Body of pancreas (tissue), 4 donors: ENCODE data around the gene LCLAT1.

Experiments
- CTCF ChIP-seq, 7 experiments: fragments of 450-650 bp in 4 of 7; fragments of 200-600 bp in 3 of 7; sonication (generic) in 3 of 7; IDR thresholded peaks; one replicate each; pipeline ENCODE4 v1.5.1; 2016 to 2019; ENCODE audit warnings: antibody characterized with exemption in 7 of 7
- POLR2A ChIP-seq, 3 donors: fragments of 450-650 bp; IDR thresholded peaks; one replicate each; pipeline ENCODE4 v1.6.1; 2016; ENCODE audit warnings: antibody characterized with exemption in 3 of 3, mild to moderate bottlenecking in 2 of 3

- TF ChIP-seq POLR2A (IDR thresholded peaks at IDR 0.05) (no peak), CTCF (IDR thresholded peaks at IDR 0.05) (no peak)
Observed at GRCh38 chr2:30663806-30664205, 216.8 kb downstream of the LCLAT1 start.
